ENCODE measurements around the gene NQO2.
A peak's percentile ranks its signal among the peaks of the same experiment; 100 is the strongest.
"Not testable (repeated sequence)": the region's sequence is repeated elsewhere in the genome, so short reads cannot be mapped to it uniquely, and the experiment has no call there.

The NQO2 gene

DNA sequence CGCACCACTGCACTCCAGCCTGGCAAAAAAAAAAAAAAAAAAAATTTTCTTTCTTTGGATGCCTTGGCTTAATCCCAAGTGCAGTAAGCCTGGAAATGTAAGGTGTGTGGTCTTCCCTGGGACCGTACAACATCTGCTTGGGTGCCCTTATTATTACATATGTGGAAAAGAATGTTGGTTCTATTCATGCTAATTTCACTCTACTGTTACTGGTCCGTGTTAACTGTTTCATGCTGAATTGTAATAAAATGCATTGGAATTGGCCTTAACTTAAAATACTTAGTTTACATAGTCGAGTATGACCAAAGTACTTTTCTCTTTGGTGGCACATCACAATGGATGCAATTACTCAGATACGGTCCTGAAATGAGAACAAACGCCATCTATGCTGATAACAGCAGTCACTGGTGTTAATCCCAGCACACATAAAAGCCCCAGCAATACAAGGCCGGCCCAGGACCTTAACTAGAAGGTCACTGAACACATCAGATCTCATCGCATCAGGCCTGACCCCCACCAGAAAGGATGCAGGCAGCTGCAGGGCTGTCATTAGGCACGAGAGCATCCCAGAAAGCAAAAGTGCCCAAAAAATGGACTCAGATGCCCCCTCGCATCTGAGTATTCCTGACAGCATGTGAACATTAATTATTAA is 29.5 kb upstream of the NQO2 start:
- DNase-seq, result no peak

DNA sequence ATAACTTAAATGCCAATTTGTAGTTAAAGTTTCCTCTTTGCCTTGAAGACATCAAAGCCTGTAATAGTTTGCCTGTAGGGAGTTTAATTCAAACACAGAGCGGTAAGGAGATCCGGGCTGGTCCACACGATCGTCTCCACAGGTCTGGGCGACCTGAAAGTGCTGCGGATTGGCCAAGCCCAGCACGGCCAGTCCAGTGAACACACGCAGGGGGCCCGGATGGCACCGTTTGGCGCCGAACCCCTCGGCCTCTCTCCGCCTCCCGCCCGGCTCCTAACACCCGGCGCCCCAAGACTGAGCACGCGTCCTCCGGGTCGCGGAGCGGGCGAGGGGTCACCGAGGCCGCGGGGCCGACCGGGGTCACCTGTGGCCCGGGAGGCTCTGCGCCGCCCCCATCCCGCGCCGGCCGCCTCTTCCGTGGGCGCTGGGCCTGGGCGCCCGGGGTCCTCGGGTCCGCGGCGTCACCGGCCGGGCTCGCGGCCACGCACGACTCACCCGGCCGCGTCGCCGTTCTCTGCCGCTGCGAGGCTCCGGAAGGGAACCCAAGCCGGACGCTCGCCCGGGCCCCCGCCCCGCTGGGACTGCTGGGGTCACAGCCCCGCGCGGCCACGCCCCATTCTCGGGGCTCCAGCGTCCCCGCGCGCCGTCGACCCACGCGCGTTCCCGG is 28.8 kb upstream of the NQO2 start:
- no peak for DNase-seq

DNA sequence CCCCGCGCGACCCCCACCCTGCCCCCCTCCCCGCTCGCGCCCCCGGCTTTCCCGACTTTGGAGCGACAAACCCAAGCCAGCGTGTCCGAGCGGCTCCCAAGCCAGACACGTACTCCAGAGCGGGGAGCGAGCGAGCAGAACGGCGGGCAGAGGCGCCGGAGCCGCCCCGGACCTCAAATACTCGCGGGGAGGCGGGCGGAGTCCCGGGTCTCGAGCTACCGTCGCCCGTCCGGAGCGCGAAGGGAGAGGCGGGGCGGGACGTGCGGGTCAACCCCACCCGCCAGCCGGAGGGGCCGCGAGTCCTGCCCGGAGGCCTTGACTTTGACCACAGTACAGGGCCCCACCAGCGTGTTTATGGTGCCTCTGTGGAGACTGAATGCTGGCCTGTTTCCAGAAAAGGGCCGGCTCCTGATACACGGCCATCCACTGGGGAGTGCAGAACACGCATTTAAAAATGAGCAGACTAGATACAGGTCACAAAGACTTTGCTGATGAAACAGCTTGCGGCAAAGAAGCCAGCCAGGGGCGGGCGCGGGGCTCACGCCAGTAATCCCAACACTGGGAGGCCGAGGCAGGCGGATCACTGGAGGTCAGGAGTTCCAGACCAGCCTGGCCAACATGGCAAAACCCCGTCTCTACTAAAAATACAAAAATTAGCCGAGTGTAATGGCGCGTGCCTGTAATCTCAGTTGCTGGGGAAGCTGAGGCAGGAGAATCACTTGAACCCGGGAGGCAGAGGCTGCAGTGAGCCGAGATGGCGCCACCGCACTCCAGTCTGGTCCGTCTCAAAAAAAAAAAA is 28.1 kb upstream of the NQO2 start, which contains the start of gene SERPINB6:
SERPINB6 (minus strand) TSS at position 148 of the 799 bp plus-strand sequence. CDS start 12,235 bp downstream, outside the sequence.
- no peak for DNase-seq

DNA sequence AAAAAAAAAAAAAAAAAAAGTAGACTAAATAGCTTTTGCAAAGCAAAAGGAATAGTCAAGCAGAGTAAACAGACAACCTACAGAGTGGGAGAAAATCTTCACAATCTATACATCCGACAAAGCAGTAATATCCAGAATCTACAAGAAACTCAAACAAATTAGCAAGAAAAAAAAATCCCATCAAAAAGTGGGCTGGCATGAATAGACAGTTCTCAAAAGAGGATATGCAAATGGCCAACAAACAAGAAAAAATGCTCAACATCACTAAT is 27.5 kb upstream of the NQO2 start:
- DNase-seq, result not testable (repeated sequence)

DNA sequence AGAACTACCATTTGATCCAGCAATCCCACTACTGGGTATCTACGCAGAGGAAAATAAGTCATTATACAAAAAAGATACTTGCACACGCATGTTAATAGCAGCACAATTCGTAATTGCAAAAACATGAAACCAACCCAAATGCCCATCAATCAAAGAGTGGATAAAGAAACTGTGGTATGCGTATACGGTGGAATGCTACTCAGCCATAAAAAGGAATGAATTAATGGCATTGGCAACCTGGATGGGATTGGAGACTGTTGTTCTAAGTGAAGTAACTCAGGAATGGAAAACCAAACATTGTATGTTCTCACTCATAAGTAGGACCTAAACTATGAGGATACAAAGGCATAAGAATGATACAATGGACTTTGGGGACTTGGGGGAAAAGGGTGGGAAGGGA is 27.0 kb upstream of the NQO2 start:
- DNase-seq, result not testable (repeated sequence)

DNA sequence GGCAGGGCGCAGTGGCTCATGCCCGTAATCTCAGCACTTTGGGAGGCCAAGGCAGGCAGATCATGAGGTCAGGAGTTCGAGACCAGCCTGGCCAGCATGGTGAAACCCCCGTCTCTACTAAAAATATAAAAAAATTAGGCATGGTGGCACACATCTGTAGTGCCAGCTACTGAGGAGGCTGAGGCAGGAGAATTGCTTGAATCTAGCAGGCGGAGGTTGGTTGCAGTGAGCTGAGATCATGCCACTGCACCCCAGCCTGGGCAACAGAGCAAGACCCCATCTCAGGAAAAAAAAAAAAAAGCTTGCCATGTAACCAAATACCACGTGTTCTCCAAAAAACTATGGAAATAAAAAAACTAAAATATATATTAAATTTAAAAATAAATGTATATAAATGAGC is 26.5 kb upstream of the NQO2 start:
- DNase-seq, result not testable (repeated sequence)

DNA sequence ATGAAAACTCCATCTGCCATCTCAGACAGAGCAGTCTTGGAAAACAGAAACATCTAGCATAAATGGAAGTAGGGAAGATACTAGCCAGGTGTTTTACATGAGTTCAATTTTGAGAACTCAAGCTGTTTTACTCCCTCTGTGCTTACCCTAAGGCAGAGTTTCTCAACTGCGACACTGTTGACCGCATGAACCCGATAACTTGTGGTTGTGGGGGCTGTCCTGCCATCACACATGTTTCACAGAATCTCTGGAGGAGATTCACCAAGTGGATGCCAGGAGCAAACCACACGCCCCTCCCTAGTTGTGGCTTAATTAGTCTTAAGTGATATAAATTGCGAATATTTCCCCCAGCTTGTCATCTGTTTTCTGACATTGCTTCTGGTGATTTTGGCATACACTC is 26.0 kb upstream of the NQO2 start:
- DNase-seq, result no peak

DNA sequence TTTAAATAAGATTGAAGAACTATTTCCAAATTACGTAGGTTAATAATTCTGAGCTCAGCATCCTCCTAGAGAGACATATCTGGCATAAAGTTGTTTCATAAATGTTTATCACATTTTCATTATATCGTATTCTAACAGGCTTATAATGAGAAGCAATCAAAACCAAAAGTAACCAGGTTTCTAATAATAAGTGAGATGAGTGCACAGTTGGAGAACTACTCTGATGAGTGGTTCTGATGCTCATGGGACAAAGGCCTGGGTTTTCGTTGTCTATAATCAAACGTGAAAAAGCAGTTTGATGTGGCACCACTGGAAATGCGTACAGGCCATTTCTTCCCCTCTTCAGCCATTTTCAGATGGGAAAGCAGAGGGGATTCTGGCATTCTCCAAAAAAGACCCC is 23.6 kb upstream of the NQO2 start:
- no peak for DNase-seq

DNA sequence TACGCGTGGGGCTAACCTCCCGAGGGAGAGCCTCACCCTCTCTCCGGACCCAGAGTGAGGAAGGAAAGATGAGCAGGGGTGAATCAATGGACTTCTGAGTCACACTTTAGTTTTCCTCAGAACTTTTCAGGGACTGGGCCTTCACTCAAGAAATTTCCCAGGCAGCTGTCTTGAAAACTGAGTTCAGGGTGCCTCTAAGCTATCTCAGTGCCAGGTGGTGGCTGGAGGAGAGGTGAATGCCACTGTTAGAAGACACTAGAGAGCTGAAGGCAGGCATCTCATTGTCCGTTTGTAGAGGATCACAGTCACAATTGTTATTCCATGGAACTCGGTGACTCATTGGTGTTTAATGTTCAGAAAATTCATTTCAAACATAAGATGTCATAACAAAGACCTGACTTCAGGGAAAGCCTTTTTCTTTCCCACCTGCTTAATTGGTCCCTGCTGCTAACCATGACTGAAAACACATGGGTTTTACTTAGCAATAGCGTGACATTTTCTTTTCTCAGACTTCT is 23.1 kb upstream of the NQO2 start:
- no peak for DNase-seq

DNA sequence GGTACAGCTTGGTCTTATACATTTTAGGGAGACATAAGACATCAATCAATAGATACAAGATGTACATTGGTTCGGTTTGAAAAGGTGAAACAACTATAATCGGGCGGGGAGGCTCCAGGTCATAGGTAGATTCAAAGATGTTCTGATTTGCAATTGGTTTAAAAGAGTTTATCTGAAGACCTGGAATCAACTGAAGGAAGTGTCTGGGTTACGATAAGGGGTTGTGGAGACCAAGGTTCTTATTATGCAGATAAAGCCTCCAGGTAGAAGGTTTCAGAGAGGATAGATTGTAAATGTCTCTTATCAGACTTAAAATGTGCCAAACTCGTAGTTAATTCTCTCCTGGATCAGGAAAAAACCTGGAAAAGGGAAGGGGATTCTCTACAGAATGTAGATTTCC is 22.4 kb upstream of the NQO2 start:
- DNase-seq, result no peak

DNA sequence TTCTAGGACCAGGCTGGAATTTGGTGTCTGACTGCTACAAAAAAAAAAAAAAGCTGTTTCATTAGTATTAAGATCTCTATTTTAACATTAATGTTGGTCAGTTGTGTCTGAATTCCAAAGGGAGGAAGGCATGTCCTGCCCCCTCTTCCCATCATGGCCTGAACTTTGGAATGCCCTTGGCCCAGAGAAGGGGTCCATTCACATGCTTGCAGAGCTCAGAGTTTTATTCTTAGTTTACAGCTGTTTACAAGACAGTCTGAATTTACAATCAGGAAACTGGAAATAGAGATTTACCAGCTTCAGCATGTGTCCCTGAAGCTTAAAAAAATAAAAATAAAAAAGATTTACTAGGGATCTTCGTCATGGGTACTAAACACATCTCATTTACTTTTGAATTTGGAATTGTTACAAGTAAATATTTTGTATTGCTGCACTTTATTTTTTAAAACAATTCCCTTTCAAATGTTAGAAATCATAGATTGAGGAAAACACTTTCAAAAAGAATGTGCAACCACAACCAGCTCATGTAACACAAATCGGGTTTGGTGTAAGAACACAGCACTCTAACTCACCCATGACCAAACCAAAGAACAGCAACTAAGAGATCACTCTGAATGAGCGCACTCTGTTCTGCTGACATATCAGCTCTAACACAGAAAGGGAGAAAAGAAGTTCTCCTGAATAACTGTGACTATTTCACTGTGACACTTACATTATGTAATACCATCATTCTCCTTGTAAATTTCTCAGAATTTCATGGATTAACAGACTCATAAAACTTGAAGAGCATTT is 21.7 kb upstream of the NQO2 start:
- no peak for DNase-seq

DNA sequence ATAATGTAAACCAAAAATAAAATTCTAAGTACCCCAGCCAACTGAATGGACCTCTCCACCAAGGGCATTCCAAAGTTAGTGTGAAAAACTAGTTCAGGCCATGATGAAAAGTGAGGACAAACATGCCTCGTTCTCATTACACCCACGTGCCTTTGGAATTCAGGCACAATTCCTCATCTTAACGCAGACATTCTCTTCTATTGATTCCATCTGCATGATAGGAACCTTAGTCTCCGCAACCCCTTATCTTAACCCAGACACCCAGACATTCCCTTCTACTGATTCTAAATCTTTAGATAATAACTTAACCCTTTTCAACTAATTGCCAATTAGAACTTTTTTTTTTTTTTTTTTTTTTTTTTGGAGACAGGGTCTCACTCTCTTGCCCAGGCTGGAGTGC is 20.8 kb upstream of the NQO2 start:
- DNase-seq, result no peak

DNA sequence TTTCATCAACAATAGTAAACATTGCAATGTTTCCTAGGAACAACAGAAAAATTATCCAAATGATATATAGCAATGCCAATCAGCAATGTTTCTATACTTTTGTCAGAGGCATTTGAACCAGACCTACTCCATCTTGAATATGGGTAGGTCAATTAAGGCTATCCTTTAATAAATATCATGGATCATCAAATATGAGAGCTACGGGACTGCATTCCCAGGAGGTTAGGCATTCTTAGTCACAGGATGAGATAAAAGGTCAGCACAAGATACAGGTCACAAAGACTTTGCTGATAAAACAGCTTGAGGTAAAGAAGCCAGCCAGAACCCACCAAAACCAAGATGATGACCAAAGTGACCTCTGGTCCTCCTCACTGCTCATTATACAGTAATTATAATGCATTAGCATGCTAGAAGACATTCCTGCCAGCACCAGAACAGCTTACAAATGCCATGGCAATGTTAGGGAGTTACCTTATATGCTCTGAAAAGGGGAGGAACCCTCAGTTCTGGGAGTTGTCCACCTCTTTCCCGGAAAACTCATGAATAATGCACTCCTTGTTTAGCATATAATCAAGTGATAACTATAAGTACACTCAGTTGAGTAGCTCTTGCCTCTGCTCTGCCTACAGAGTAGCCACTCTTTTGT is 19.8 kb upstream of the NQO2 start:
- no peak for DNase-seq

DNA sequence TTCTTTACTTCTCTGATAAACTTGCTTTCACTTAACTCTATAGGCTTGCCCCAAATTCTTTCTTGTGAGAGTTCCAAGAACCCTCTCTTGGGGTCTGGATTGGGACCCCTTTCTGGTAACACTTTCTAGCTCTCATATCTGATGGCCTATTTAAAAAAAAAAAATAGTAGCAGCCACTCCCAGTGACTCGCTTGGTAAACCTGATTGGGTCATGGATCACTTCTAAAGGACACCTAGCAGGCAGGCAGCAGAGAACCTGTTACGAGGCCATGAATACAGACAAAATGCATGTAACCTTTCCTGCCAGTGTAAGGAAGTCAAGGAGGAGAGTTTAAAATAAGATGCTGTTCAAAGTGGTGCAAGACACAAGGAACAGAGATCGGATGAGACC is 19.2 kb upstream of the NQO2 start:
- DNase-seq, result no peak

DNA sequence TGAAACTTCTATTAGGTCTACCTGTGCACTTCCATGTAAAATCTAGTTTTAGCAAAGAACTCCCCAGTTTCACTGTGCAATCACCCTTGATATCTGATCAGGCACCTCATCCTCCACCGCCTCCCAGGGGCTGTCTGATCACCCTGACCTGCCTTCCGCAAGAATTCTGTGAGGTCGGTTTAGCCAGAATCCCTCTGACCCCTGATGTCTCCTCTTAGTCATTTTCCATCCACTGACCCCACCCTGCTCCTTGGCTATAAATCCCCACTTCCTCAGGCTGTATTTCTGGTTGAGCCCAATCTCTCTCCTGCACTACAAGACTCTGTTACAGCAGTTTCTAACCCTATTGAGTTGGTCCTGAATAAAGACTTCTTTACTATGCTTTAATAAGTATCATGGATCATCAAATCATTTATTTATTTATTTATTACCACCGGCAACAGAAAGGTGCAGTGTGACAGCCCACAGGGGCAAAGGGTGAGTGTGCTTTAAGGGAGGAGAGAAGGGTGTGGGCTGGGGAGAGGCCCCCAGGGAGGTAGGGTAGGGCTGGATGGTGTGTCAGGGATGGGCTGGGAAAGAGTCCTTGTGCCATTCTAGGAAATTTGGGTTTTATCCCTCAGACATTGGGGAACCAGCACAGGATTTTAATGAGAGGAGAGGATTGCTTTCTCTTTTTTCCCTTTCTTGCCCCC is 17.1 kb upstream of the NQO2 start:
- DNase-seq, result no peak

DNA sequence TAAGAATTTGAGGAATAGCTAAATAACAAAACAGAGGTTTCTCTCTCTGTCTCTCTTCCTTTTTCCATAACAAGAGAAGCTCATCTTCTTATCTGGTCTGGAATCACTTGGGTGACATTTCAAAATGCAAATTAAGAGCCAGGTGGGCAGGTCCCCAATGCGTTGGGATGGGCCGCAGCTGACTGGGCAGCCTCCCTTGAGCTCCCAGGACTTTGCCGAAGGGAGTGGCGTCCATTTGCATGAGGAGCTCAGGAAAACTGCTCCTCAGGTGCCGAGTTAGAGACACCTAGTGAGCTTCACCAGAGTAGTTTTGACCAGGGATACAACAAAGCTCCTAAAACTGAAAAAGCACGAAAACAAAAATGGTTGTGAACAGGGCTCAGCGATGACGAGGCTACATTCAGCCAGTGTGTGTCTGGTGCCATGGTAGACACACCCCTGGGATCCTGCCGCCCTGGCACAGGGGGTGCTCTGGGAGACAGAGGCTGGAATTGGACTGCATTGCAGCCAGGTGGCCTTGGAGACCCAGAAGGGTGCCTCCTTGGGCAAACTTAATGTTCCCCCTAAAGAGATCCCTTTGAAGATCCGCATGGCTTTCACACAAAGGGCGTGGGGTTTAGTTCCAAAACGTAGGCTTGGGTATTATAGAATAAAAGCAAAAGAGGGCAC is 14.8 kb upstream of the NQO2 start:
- no peak for DNase-seq

DNA sequence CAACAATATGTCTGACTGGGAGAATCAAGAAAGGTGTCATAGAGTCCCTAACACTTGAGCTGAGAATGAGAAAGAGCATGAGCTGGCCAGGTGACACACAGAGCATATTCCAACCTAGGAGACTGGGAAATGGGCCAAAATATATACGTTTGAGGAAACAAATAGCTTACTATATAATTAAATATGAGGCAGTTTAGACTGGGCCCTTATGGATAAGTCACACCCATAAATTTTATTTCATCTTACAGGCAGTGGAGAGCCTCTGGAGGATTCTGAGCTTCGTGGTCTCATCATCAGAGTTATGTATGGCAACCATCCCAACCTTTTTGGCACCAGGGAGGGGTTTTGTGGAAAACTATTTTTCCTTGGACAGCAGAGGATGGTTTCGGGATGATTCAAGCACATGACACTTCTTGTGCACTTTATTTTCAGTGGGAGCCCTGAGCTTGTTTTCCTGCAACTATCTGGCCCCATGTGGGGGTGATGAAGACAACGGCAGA is 12.9 kb upstream of the NQO2 start:
- DNase-seq, result no peak

DNA sequence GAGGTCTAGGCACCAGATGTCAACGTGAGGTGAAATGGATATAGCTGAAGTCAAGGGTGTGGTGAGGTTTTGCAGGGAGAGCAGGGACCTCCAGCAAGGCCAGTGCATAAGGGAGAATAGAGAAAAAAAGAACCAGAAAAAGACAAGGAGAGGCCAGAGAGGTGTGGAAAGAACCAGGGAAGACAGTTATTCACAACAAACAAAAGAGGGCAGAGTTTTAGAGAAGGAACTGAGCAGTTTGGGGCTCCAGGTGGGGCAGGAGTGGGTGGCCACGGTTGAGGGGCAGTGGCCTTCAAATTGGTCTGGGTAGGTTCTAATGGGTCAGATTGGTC is 11.6 kb upstream of the NQO2 start:
- no peak for DNase-seq

DNA sequence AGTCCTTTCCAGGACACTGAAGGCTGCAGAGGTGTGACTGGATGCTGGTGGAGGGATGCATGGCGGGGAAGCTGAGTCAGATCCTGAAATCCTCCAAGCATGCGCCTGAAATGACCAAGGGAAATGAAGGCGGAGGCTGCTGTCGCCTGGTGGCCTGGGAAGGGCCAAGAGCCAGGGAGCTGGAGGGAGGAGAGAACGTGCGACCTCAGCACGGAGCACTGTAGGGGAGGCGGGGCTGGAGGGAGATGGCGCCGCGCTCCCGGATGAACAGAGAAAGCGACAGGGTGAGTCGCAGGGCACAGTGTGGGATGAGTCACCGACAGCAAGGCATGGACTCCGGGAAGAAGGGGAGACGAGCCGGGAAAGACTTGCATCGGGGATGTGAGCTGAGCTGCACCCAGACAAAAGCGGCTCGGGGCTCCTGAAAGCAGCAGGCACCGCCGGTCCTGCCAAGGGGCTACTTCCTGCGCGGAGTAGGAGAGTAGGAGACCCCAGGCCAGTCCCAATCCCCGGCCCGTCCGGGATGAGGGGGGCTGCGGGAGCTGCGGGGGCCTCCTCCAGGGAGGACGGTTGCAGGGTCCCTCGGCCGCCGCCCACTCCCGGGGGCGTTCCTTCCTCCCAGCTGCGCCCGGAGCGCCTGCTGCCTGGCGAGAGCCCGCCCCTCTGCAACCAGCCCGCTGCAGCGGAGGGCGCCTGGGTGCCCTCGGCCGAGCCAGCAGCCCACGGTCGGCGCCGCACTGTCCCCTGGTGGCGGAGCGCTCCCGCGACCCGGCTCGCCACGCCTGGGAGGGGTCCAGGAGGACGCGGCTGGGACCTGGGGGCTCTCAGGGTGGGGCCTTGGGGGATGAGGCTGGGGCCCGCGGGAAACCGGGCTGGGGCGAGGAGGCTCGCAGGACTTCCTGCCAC is 11.0 kb upstream of the NQO2 start:
- peak; percentile 60 for DNase-seq

All from DMS153 (cell line).